A549 treated with CpdA at 1 μM for 4 hours (cell line): ENCODE measurements around the gene ERV3-1. TPM values are rescaled to one million over a fixed set of nuclear protein-coding genes. Genes with fewer than 3 reads are reported as not detected.

Source experiments
- total RNA-seq: library from RNA; stranded (reverse); fragments of 200-300 nt; extraction: Qiagen RNA extraction; gene quantifications from 5 replicates; pipeline ENCODE4 v1.2.3, GENCODE V29; 2022; ENCODE audit warnings: low read depth

ERV3-1 gene
- total RNA-seq: 3.1 to 5.4 TPM (median 3.7 TPM) in 5 replicates

GRCh38 chr7:65006094-65006992 lies at the start of gene ERV3-1:
Gene ERV3-1 (minus strand): TSS chr7:65006687. CDS start chr7:64993026, 13,661 bp downstream.

GRCh38 chr7:64990936-64991335 lies 15.6 kb downstream of the ERV3-1 start, which contains the start of gene ZNF117:
Gene ZNF117 (minus strand): TSS chr7:64991036.

Other genes with a start within 250 kb of the ERV3-1 start
- 3.1 to 3.3 TPM (median 3.3 TPM) in 5 replicates for gene ZNF138, start 212.3 kb downstream of the ERV3-1 start, total RNA-seq
- gene ZNF273, start 103.4 kb downstream of the ERV3-1 start, total RNA-seq: 2.1 to 3.0 TPM (median 2.2 TPM) in 5 replicates
- 0.14 to 0.28 TPM (median 0.18 TPM) in 5 replicates for gene ZNF117, start 15.7 kb downstream of the ERV3-1 start, total RNA-seq